IPS-18c (cell line): ENCODE results near the gene VCL.
A peak's percentile ranks its signal among the peaks of the same experiment; 100 is the strongest.

ENCODE experiments used
- H3K4me3 ChIP-seq: 2 replicates; pipeline ENCODE4 v1.7.0; 2013; ENCODE audit warnings: low read depth, mild to moderate bottlenecking, low read length, moderate library complexity; ENCODE audit not compliant: insufficient read depth
- H3K9me3 ChIP-seq: one replicate; pipeline ENCODE4 v1.6.1; 2013; ENCODE audit warnings: mild to moderate bottlenecking, low read length, moderate library complexity; ENCODE audit not compliant: control insufficient read depth, insufficient read depth

VCL gene

DNA sequence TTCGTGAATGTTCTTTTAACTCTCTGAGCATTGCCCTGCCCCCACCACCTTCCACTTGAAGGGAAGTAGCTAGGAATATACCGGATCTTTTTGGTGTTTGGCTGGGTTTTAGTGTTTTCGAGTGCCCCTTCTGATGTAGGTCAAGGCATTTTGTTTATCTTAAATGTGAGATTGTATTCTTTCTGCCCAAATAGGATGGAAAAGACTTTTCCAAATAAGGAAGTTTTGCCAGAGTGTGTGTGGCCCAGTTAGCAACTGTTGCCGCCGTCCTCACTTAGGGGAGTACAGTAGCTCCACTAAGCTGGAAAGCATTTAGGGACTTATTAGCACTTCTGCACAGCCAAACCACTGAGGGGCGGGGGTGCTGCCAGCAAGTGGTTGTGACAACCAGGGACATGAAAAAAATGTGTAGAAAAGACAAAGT lies 29.8 kb upstream of the VCL start:
- H3K9me3 ChIP-seq = no peaks in the 10 kb centered on the region
- no peak overlapping the region for H3K4me3 ChIP-seq

DNA sequence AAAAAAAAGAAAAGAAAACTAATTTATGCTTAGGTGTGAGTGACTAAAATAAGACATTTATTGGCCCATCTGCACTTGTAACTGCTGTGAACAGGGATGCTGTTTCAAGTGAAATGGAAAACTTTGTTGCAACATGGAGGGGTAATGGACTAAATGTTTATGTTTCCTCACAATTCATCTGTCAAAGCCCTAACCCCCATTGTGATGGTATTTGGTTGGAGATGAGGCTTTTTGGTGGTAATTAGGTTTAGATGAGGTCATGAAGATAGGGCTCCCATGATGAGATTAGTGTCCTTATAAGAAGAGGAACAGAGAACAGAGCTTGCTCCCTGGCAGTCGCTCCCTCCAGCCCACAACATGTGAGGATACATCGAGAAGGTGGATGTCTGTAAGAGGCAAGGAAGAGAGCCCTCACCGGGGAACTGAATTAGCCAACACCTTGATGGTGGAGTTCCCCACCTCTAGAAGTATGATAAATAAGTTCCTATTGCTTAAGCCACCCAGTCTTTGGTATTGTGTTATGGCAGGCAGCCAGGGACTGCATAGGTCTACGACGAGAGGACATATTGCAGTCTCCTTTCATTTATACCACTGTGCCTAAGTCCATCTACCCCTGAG lies 28.6 kb upstream of the VCL start:
- no peaks in the 10 kb centered on the region for H3K9me3 ChIP-seq
- H3K4me3 ChIP-seq = no peak overlapping the region

DNA sequence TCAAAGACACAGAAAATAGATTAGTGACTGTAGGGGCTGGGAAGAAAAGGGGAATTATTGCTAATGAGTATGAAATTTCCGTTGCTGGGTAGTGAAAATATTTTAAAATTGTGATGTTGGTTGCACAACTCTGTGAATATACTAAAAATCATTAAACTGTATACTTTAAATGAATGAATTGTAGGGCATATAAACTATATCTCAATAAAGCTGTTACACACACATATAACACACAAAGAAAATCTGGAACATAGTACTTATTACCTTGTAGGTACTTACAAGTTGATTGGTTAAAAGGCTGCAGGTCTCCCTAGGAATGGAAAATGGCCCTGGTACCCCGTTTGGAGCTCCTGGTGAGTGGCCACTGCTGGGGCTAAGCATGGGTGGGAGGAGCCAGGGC lies 27.1 kb upstream of the VCL start:
- Histone ChIP-seq H3K9me3 (no peaks in the 10 kb centered on the region), H3K4me3 (no peak overlapping the region)

DNA sequence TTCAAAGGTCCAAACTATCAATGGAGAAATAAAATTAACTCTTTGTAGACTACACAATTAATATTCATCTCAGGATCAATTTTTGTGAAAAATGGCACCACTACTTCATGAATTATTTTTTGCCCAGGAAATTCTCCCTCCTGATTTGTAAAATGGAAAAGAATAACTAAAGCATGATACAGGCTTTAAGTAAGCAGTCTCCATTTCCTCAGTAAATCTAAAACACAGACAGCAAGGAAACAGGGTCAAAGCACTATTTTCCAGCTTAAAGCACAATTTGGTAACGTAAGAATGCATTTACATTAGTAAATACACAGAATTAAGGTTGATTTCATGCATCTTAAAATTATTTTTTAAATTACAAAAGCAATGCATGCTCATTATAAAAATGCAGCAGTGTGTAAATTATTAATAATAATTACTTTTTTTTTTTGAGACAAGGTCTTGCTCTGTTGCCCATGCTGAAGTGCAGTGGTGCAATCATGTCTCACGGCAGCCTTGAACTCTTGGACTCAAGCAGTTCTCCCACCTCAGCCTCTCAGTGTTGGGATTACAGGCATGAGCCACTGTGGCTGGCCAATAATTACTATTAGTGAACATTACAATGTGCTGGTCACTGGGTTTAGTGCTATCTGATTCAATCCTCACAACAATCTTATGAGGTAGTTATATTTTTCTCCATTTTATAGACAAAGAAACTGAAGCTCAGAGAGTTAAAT lies 26.1 kb upstream of the VCL start:
- no peaks in the 10 kb centered on the region for H3K9me3 ChIP-seq

DNA sequence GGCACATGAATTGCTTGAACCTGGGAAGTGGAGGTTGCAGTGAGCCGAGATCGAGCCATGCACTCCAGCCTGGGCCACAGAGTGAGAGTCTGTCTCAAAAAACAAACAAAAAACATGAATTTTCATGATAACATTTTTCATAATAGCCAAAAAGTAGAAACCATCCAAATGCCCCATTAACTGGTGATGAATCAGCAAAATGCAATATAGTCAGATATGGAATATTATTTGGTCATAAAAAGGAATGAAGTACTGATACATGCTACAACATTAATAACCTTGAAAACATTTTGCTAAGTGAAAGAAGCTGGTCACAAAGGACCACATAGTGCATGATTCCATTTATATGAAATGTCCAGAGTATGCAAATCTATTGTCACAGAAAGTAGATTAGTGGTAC lies 24.5 kb upstream of the VCL start:
- H3K9me3 ChIP-seq = no peaks in the 10 kb centered on the region
- H3K4me3 ChIP-seq = no peak overlapping the region

More for the DNA sequence above, 26.1 kb upstream of the VCL start:
- no peak overlapping the region for H3K4me3 ChIP-seq

DNA sequence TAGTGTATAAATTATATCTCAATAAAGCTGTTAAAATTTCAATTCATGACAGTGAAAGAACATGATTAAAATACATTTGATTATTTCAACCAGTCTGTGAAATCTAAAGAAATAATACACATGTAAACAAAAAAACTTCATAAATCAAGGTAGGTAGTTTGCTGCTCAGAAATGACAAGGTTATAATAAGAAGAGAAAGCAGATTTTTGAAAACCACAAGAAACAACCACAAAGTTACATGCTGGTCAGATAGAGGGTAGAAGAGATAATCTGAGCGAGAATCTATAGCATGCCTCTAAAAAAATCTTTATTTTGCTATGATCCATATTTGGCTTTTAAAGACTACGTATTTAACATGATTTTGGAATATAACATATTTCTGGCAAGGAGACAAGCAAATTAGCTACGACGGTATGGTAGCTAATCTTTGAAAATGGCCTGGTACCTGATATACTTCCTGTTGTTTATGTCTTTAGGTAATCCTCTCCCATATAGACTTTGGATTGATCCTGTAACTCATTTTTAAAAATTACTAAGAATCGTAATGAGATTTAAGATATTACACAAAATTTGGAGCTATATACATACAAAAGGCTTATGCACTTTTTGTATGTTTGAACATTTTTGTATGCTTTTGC lies 23.5 kb upstream of the VCL start:
- no peak overlapping the region for H3K4me3 ChIP-seq
- H3K9me3 ChIP-seq = no peaks in the 10 kb centered on the region

DNA sequence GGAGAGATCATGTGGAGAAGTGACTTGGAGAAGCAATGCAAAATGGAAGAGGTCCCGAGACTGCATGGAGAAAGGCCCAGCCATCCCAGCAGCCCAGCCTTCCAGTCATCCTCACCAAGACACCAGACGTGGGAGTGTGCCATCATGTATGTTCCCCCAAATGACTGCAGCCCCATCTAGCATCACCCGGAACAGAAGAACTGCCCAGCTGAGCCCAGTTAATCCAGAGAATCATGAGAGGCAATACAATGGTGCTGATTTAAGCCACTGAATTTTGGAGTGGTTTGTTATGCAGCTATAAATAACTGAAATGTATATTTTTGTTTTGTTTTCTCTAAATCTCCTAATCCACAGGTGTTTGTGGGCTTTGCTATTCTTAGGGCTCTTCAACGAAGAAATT lies 22.5 kb upstream of the VCL start:
- H3K9me3 ChIP-seq = no peaks in the 10 kb centered on the region
- no peak overlapping the region for H3K4me3 ChIP-seq

DNA sequence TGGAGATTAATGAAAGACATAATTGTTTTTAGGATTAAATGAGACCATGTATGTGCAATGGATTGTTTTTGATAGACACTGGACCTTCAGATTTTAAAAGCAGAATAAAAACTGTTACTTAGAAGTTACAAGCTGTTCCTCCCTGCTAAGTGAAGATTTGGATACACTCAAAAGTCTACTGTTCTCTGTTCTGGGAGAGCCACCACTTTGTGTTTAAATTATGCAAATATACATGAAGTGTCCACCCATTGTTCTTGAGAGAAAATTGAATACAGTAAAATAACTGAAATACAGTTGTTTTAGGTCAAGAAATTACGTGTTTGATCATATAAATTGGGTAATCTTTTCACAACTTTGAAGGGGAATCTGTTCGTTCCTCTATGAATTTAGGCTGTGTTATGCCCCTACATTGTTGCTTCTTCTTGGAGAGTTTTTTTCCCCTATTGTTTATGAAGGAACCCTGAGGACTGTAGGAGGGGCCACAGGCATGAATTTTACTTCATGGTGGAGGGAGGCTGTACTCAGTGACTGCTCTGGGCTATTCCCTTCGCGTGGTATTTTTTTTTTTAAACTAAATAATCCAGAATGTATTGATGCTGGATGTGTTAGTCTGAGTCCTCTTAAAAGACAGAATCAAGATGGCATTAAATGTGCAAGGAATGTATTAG lies 18.6 kb upstream of the VCL start:
- Histone ChIP-seq H3K9me3 (no peaks in the 10 kb centered on the region), H3K4me3 (0 out of 2 replicates have a peak overlapping the region, but pooled peaks have one; percentile 9)

DNA sequence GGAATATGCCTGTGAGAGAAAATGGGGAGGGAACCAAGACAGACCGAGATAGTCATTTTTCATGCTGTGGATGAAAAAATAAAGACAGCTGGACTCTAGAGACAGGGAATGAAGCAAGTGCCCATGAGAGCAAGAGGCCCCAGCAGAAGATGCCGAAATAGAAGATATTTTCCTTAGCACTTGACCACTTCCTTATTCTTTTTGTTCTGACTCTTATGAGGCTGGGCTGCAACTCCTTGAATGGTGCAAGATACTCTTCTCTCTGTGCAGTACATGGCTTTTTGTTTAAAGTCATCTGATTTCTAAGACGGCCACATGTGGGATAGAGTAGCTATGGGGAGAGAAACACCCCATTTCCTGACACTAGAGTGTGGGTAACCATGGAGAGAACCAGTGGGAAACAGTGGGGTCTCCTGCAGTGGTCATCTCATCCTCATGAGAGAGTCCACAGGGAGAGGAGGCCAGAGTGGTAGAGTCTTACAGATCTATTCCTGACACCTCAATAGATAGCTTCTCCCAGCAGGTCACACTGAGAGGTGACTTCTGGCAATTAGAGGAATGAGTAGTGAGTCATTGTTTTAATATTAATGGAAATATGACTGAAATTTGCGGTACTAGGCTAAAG lies 18.0 kb upstream of the VCL start:
- Histone ChIP-seq H3K4me3 (no peak overlapping the region), H3K9me3 (no peaks in the 10 kb centered on the region)

DNA sequence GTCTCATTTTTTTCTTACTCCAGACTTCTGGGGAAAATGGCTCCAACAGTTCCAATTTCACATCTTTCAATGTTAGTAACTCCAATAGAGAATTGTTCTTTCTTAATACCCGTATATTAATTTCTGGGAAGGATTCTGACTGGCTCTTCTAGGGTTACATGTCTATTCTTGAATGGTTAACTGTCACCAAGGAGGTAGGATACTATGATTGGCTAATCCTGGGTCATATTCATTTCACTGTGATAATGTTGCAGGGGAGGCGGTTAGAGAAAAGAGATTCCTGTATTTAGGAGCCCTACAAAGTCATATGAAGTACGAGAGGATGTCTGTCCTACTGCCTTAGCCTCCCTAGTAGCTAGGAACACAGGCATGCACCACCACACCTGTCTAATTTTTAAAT lies 16.1 kb upstream of the VCL start:
- H3K4me3 ChIP-seq = no peak overlapping the region

DNA sequence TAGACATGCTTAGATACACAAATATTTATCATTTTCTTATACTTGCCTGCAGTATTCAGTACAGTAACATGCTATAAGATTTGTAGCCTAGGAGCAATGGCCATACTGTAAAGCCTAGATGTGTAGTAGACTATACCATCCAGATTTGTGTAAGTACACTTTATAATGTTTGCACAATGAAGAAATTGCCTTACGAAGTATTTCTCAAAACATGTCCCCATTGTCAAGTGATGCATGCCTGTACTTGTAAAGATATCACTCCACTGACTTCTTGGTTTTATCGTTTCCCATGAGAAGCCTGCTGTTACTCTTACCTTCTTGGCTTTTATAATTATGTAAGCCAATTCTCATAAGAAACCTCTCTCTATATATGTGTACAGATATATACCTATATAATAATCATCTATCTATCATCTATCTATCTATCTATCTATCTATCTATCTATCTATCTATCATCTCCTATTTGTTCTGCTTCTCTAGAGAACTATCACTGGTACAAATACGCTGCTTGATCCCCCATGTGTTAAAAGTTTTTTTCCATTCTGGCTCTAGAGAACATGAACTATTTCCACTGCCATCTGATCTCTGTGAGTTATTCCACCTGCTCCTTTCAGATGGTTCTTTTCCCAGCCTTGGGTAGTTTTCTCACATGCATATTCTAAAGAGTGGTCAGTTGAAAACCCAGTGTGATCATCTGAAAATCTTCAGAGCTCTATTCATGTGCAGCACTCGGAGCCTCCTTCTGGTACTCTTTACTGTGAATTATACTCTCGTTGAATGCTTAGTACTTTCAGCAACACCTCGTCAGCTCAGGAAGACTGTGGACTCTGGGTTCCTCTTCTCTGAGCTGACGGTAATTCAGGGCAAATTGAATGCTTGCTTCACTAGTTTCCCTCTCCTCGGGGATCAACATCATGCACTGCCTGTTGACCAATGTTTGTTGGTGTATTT lies 14.5 kb upstream of the VCL start:
- no peak overlapping the region for H3K4me3 ChIP-seq
- no peaks in the 10 kb centered on the region for H3K9me3 ChIP-seq

More for the DNA sequence above, 16.1 kb upstream of the VCL start:
- no peaks in the 10 kb centered on the region for H3K9me3 ChIP-seq

DNA sequence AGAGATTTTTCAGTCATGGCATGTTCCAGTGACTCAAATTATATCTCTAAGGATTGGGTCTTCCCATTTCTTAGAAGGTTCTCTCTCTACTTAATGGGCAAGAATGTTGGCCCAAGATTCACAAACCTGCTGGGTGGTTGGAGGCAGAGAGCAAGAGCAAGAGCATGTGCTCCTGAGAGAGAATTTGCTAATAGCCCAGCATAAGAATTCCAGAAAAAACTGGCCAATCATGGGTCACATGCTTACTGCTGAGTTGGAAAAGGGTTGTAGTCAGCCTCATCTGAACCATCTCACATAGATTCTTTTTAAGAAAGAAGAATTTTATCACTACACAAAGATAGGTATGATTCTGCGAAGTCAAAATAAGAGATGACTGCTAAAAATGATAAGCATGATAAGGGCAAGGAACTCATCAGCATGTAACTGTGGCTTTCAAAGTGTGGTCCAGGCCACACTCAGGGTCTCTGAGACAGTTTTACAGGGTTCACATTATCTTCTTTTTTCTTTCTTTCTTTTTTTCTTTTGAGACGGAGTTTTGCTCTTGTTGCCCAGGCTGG lies 8.2 kb upstream of the VCL start:
- Histone ChIP-seq H3K4me3 (no peak overlapping the region), H3K9me3 (no peaks in the 10 kb centered on the region)

DNA sequence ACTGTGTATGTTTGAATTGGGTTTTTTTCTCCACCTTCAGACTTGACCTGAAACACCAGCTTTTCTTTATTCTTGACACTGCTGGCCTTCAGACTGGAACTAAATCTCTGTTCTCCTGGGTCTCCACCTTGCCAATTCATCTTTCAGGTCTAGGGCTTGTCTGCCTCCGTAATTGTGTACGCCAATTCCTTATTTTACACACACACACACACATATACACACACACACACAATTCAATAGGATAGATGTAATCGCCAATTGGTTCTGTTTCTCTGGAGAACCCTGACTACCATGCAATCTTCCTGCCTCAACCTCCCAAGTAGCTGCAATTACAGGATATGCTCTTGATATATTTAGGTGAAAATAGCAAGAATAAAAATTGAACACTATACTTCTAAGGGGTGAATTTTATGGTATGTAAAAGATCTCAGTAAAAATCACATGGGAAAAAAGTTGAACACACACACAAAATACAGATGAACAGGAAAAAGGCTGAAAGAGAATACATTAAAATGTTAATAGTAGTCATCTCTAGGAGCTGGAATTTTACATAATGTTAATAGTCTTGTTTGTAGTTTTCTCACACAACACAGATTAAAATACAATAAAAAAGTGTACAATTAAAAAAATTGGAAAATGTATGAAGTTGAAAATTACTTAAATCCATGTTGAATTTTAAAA lies 6.6 kb upstream of the VCL start:
- H3K4me3 ChIP-seq = no peak overlapping the region
- no peaks in the 10 kb centered on the region for H3K9me3 ChIP-seq

DNA sequence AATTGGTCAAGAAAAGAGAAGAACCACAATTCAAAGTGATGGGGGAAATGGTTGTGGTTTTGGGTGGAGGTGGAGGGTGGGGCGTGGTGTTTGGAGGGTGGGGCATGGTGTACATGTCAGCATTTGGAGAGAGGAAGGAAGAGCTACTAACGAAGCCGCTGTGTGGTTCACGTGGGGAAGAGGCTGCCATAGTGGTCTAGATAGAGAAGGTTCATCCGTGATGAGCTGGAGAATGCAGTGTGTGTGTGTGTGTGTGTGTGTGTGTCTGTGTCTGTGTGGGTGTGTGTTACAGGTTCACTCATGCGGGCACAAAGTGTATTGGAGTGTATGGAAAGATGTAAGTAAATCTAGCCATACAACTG lies 6.1 kb upstream of the VCL start:
- Histone ChIP-seq H3K4me3 (no peak overlapping the region), H3K9me3 (no peaks in the 10 kb centered on the region)

DNA sequence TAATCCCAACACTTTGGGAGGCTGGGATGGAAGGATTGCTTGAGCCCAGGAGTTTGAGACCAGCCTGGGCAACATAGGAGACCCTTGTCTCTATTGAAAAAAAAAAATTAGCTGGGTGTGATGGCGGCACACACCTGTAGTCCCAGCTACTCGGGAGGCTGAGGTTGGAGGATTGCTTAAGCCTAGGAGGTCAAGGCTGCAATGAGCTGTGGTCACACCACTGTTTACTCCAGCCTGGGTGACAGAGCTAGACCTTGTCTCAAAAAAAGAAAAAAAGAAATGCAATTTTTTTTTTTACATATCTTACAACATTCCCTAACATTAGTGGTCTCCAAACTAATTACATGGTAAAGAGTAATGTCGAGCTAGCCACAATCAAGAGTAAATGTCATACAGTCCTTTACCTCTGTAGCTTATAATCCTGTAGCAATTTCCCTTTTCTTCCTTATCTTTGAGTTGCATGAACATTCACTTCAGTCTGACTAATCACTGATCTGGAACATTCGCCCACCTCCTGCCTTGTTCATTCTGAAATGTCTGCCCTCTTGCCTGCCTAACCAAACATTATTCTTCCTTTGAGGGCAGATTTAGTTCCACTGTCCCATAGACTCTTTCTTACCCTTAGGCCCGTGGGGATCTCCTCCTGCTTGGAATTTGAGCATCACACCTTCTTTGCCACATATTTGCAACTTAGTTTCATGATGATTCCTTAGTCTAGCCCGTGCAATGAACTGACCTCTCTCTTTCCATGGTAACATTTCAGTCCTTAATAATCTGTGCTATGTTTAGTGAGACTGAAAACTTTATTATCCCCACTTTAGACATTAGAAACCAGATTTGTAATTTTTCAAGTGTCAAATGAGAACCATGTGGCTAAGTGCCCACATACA lies 4.8 kb upstream of the VCL start:
- Histone ChIP-seq H3K4me3 (no peak overlapping the region), H3K9me3 (no peaks in the 10 kb centered on the region)
